ENCODE data around the gene GOSR1.
"Not testable (repeated sequence)": the region's sequence is repeated elsewhere in the genome, so short reads cannot be mapped to it uniquely, and the experiment has no call there.

GOSR1 gene

GRCh38 chr17:30575648-30576325 is 98.6 kb downstream of the GOSR1 start:
- H3K27ac ChIP-seq (ENCODE audit: low read depth, low read length); H3K9ac ChIP-seq (ENCODE audit: low read depth in 1 of 2, low read length in 2 of 2); H3K4me3 ChIP-seq (ENCODE audit: low read depth in 1 of 2, low read length in 2 of 2): not testable (repeated sequence)

GRCh38 chr17:30576326-30576861 is 99.2 kb downstream of the GOSR1 start:
- Histone ChIP-seq H3K4me1 (ENCODE audit: control insufficient read depth in 1 of 2, insufficient read depth in 2 of 2, low read length in 2 of 2) (no peaks in the 10 kb centered on the region), H3K4me3 (ENCODE audit: low read depth in 1 of 2, low read length in 2 of 2) (no peak overlapping the region), H3K27ac (ENCODE audit: low read depth, low read length) (no peak overlapping the region), H3K9ac (ENCODE audit: low read depth in 1 of 2, low read length in 2 of 2) (no peak overlapping the region), H3K36me3 (ENCODE audit: control insufficient read depth in 1 of 2, insufficient read depth in 2 of 2, low read length in 2 of 2) (no peaks in the 10 kb centered on the region), H3K27me3 (ENCODE audit: control insufficient read depth in 1 of 2, insufficient read depth in 2 of 2, low read length in 2 of 2) (no peaks in the 10 kb centered on the region), H3K9me3 (ENCODE audit: control insufficient read depth in 1 of 2, low read length in 2 of 2) (no peaks in the 10 kb centered on the region)

More at GRCh38 chr17:30575648-30576325, 98.6 kb downstream of the GOSR1 start:
- H3K27me3 ChIP-seq (ENCODE audit: control insufficient read depth in 1 of 2, insufficient read depth in 2 of 2, low read length in 2 of 2); H3K36me3 ChIP-seq (ENCODE audit: control insufficient read depth in 1 of 2, insufficient read depth in 2 of 2, low read length in 2 of 2); H3K9me3 ChIP-seq (ENCODE audit: control insufficient read depth in 1 of 2, low read length in 2 of 2); H3K4me1 ChIP-seq (ENCODE audit: control insufficient read depth in 1 of 2, insufficient read depth in 2 of 2, low read length in 2 of 2): not testable (repeated sequence)
